HepG2 (cell line): ENCODE results near the gene NDC80. TPM values are rescaled to one million over a fixed set of nuclear protein-coding genes. Genes with fewer than 3 reads are reported as not detected.

ENCODE experiments used
- ATAC-seq: fragments of 200-7000 bp; cut with Tn5 transposase; 3 replicates; pipeline ENCODE4 v1.9.1; 2020; ENCODE audit warnings: mild to moderate bottlenecking, moderate library complexity
- BruUV-seq: library from RNA; stranded (reverse); fragments of 400-500 nt; replicated peaks from 2 replicates; lab custom pipeline; 2021; lab: Mats Ljungman, UMichigan
- CTCF ChIA-PET: fragments of 300-600 bp; formaldehyde crosslinking; extraction: SDS; loops from one replicate; lab custom pipeline; 2021; ENCODE audit warnings: low total read pairs, inconsistent platforms, low intra/inter-chr PET ratio; lab: Yijun Ruan, JAX
- POLR2A ChIA-PET: fragments of 350-600 bp; sonication (Branson Sonifier 250); formaldehyde crosslinking; loops from one replicate; lab custom pipeline; 2020; ENCODE audit warnings: antibody characterized with exemption, inconsistent platforms; lab: Yijun Ruan, JAX
- DNase-seq: peaks from one replicate; pipeline ENCODE4 v3.0.0-alpha.2; 2015; ENCODE audit warnings: low spot score
- FAIRE-seq: peaks from 3 replicates; lab custom pipeline; 2011; peaks lifted over from hg19 to GRCh38; lab: Jason Lieb, UNC
- H2AFZ ChIP-seq: one replicate; pipeline ENCODE4 v1.6.1; 2011; ENCODE audit warnings: low read length, inconsistent platforms
- H3K27ac ChIP-seq: fragments of 300-600 bp; 3 replicates; pipeline ENCODE4 v1.8.0; 2011; ENCODE audit warnings: mixed run types, mild to moderate bottlenecking, mixed read lengths, low read length, inconsistent platforms; ENCODE audit not compliant: insufficient read depth; ENCODE audit errors: extremely low read length
- H3K27me3 ChIP-seq, 2 experiments: fragments of 200-600 bp in 1 of 2; 2 replicates in 1 of 2; 3 replicates in 1 of 2; pipeline versions ENCODE4 v1.6.0 to v1.8.0; 2011; ENCODE audit warnings: low read length in 2 of 2, mild to moderate bottlenecking in 2 of 2, moderate library complexity in 2 of 2, inconsistent platforms in 1 of 2; ENCODE audit not compliant: insufficient read depth in 2 of 2, control insufficient read depth in 1 of 2
- H3K36me3 ChIP-seq, 2 experiments: fragments of 200-600 bp in 1 of 2; replicated peaks in 1 of 2; 2 replicates in 1 of 2; 3 replicates in 1 of 2; pipeline versions ENCODE4 v1.5.1 to v1.8.0; 2011; ENCODE audit warnings: low read length in 2 of 2, inconsistent platforms in 1 of 2; ENCODE audit not compliant: insufficient read depth in 2 of 2, control insufficient read depth in 1 of 2
- H3K4me1 ChIP-seq: 2 replicates; pipeline ENCODE4 v1.5.1; 2012; ENCODE audit warnings: low read length, inconsistent platforms; ENCODE audit not compliant: insufficient read depth
- H3K4me2 ChIP-seq: 2 replicates; pipeline ENCODE4 v1.6.0; 2011; ENCODE audit warnings: low read depth, low read length, inconsistent platforms
- H3K4me3 ChIP-seq, 3 experiments: fragments of 200-600 bp in 1 of 3; sonication (generic), shearing (Covaris generic) in 1 of 3; replicated peaks in 1 of 3; 2 replicates each; pipeline ENCODE4 v1.5.1; 2011 to 2016; ENCODE audit warnings: low read length in 3 of 3, inconsistent platforms in 2 of 3, low read depth in 2 of 3, mild to moderate bottlenecking in 2 of 3, control low read depth in 1 of 3, mixed read lengths in 1 of 3; ENCODE audit not compliant: insufficient read depth in 1 of 3
- H3K79me2 ChIP-seq: one replicate; pipeline ENCODE4 v1.6.1; 2011; ENCODE audit warnings: low read length, inconsistent platforms; ENCODE audit not compliant: insufficient read depth
- H3K9ac ChIP-seq: 2 replicates; pipeline ENCODE4 v1.6.0; 2011; ENCODE audit warnings: mild to moderate bottlenecking, low read depth, low read length, inconsistent platforms; ENCODE audit not compliant: insufficient read depth
- H3K9me3 ChIP-seq: 2 replicates; pipeline ENCODE4 v1.5.1; 2012; ENCODE audit warnings: mild to moderate bottlenecking, low read length
- H4K20me1 ChIP-seq: 2 replicates; pipeline ENCODE4 v1.6.0; 2011; ENCODE audit warnings: inconsistent platforms, mild to moderate bottlenecking, low read length, moderate library complexity; ENCODE audit not compliant: insufficient read depth
- AGO2 ChIP-seq: fragments of 200-400 bp; formaldehyde crosslinking; optimal IDR thresholded peaks from 2 replicates; pipeline ENCODE3; 2017; ENCODE audit warnings: mild to moderate bottlenecking, low read depth, low read length, moderate library complexity
- CENPX ChIP-seq: sonication (generic); formaldehyde crosslinking; IDR thresholded peaks from 2 replicates; pipeline ENCODE4 v1.9.0; 2021; ENCODE audit warnings: mild to moderate bottlenecking, missing genetic modification reagents, moderate library complexity
- RARG ChIP-seq: sonication (generic); formaldehyde crosslinking; IDR thresholded peaks from 2 replicates; pipeline ENCODE4 v1.4.0; 2020; ENCODE audit warnings: low read depth, mild to moderate bottlenecking, missing genetic modification reagents
- TCF7L2 ChIP-seq: IDR thresholded peaks from 2 replicates; pipeline ENCODE4 v1.6.1; 2011; ENCODE audit warnings: mild to moderate bottlenecking, low read depth, low read length, moderate library complexity
- ZFP82 ChIP-seq: sonication (generic); formaldehyde crosslinking; IDR thresholded peaks from 2 replicates; pipeline ENCODE4 v1.5.1; 2020; ENCODE audit warnings: mild to moderate bottlenecking, missing genetic modification reagents, borderline replicate concordance
- ZNF383 ChIP-seq: sonication (generic); formaldehyde crosslinking; IDR thresholded peaks from 2 replicates; pipeline ENCODE4 v1.4.0; 2020; ENCODE audit warnings: missing genetic modification reagents, mild to moderate bottlenecking, borderline replicate concordance
- ZNF674 ChIP-seq: sonication (generic); formaldehyde crosslinking; IDR thresholded peaks from 2 replicates; pipeline ENCODE4 v1.5.0; 2020; ENCODE audit warnings: low read depth, mild to moderate bottlenecking, missing genetic modification reagents
- WGBS: methylation state at CpG from one replicate; pipeline ENCODE4 v1.1.6; 2017; ENCODE audit warnings: low lambda C conversion rate; 5-methylcytosine and 5-hydroxymethylcytosine counted together
- in situ Hi-C: cut with HindIII; loops from 2 replicates; pipeline ENCODE4 v1.10.0; 2017; ENCODE audit warnings: low pct_unique_long_range_greater_than_20kb; ENCODE audit not compliant: extremely low pct_ligation_motif_present
- intact Hi-C: fragments of 100-400 bp; cut with micrococcal nuclease; formaldehyde crosslinking; loops from one replicate; pipeline ENCODE4 v1.10.0; 2022; ENCODE audit not compliant: unreplicated experiment
- polyA plus RNA-seq, 8 experiments: library from polyadenylated mRNA; depleted of rRNA in 3 of 8; stranded (reverse) in 7 of 8; unstranded in 1 of 8; fragments of >200 nt; fragmentation: Illumina TruSeq in 4 of 8; extraction: Trizol in 4 of 8; gene quantifications; 2 replicates each; pipeline versions ENCODE4 v1.2.1 to v1.2.3, GENCODE V29; 2011 to 2016; ENCODE audit warnings: low read depth in 4 of 8, missing spikeins in 1 of 8, mixed read lengths in 1 of 8; ENCODE audit not compliant: insufficient read depth in 1 of 8
- total RNA-seq, 5 experiments: library from RNA; depleted of rRNA; stranded (reverse); fragments of >200 nt; fragmentation: Illumina TruSeq; extraction: Trizol; gene quantifications; 2 replicates each; pipeline ENCODE4 v1.2.3, GENCODE V29; 2016; ENCODE audit warnings: low read depth in 1 of 5
- TF ChIP-seq, protein P1 (sequence below): sonication (generic); formaldehyde crosslinking; IDR thresholded peaks from 2 replicates; pipeline ENCODE4 v1.4.0; 2020; ENCODE audit warnings: low read depth, missing genetic modification reagents

The NDC80 gene
- total and polyA plus RNA-seq, 2 of the 13 experiments (the other 11 are each of a cell fraction or from before 2014, with no cell fraction given) = 9.6 to 33.0 TPM

- TF ChIP-seq ZFP82 (0 out of 2 replicates have a peak, but pooled peaks have one; percentile 78), RARG (CRISPR knock-in tag) (0 out of 2 replicates have a peak, but pooled peaks have one; percentile 36), AGO2 (peak; percentile 14), ZNF674 (CRISPR knock-in tag) (0 out of 2 replicates have a peak, but pooled peaks have one; percentile 47)
- TF ChIP-seq, protein P1, sequence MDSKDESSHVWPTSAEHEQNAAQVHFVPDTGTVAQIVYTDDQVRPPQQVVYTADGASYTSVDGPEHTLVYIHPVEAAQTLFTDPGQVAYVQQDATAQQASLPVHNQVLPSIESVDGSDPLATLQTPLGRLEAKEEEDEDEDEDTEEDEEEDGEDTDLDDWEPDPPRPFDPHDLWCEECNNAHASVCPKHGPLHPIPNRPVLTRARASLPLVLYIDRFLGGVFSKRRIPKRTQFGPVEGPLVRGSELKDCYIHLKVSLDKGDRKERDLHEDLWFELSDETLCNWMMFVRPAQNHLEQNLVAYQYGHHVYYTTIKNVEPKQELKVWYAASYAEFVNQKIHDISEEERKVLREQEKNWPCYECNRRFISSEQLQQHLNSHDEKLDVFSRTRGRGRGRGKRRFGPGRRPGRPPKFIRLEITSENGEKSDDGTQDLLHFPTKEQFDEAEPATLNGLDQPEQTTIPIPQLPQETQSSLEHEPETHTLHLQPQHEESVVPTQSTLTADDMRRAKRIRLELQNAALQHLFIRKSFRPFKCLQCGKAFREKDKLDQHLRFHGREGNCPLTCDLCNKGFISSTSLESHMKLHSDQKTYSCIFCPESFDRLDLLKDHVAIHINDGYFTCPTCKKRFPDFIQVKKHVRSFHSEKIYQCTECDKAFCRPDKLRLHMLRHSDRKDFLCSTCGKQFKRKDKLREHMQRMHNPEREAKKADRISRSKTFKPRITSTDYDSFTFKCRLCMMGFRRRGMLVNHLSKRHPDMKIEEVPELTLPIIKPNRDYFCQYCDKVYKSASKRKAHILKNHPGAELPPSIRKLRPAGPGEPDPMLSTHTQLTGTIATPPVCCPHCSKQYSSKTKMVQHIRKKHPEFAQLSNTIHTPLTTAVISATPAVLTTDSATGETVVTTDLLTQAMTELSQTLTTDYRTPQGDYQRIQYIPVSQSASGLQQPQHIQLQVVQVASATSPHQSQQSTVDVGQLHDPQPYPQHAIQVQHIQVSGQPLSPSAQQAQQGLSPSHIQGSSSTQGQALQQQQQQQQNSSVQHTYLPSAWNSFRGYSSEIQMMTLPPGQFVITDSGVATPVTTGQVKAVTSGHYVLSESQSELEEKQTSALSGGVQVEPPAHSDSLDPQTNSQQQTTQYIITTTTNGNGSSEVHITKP (CRISPR knock-in tag) = peak; percentile 92
These were observed 571 bp upstream of the NDC80 start (continued) for GRCh38 chr18:2570772-2571199.

GRCh38 chr18:2572171-2572569 is 813 bp downstream of the NDC80 start:
- ChIA-PET CTCF (no interaction called here), POLR2A (no interaction called here)
- FAIRE-seq (no peak), ATAC-seq (peak; percentile 7; the same call in 2 of the 3 replicates), DNase-seq (no peak)
- Histone ChIP-seq H3K9ac (peak overlapping the region; percentile 98), H3K4me1 (peaks cover 23% of the 10 kb centered on the region), H3K4me3 (peak overlapping the region; percentile 82 to 89 (median 83)), H4K20me1 (no peaks in the 10 kb centered on the region), H2AFZ (peak overlapping the region; percentile 42), H3K27me3 (no peaks in the 10 kb centered on the region; a peak in 1 of 5 replicates), H3K9me3 (no peaks in the 10 kb centered on the region), H3K27ac (peak overlapping the region; percentile 99), H3K36me3 (peaks cover 2 to 21% of the 10 kb centered on the region in 2 experiments; a peak in 3 of 5 replicates), H3K79me2 (peaks cover 52% of the 10 kb centered on the region), H3K4me2 (peak overlapping the region; percentile 92)
- TF ChIP-seq CENPX (CRISPR knock-in tag) = 0 out of 2 replicates have a peak, but pooled peaks have one; percentile 12
- no peak for TF ChIP-seq ZNF383 (CRISPR knock-in tag)
- no peak for TF ChIP-seq TCF7L2
- in situ Hi-C loops (loop anchor here (25.0 kb wide), 1 partner anchor 1710 kb away; no protein-coding TSS in a partner anchor), intact Hi-C loops (loop anchor here (2.0 kb wide), 1 partner anchor 83 kb away; the partner anchor contains the start of gene SMCHD1)
- BruUV-seq = no TSS peak
- 3% methylated on average over 1 of the region's 1 CpG for WGBS
